Measurements from ENCODE around the gene B4GALNT2.
"Not testable (repeated sequence)": the region's sequence is repeated elsewhere in the genome, so short reads cannot be mapped to it uniquely, and the experiment has no call there.

Gene B4GALNT2, protein sequence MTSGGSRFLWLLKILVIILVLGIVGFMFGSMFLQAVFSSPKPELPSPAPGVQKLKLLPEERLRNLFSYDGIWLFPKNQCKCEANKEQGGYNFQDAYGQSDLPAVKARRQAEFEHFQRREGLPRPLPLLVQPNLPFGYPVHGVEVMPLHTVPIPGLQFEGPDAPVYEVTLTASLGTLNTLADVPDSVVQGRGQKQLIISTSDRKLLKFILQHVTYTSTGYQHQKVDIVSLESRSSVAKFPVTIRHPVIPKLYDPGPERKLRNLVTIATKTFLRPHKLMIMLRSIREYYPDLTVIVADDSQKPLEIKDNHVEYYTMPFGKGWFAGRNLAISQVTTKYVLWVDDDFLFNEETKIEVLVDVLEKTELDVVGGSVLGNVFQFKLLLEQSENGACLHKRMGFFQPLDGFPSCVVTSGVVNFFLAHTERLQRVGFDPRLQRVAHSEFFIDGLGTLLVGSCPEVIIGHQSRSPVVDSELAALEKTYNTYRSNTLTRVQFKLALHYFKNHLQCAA

DNA sequence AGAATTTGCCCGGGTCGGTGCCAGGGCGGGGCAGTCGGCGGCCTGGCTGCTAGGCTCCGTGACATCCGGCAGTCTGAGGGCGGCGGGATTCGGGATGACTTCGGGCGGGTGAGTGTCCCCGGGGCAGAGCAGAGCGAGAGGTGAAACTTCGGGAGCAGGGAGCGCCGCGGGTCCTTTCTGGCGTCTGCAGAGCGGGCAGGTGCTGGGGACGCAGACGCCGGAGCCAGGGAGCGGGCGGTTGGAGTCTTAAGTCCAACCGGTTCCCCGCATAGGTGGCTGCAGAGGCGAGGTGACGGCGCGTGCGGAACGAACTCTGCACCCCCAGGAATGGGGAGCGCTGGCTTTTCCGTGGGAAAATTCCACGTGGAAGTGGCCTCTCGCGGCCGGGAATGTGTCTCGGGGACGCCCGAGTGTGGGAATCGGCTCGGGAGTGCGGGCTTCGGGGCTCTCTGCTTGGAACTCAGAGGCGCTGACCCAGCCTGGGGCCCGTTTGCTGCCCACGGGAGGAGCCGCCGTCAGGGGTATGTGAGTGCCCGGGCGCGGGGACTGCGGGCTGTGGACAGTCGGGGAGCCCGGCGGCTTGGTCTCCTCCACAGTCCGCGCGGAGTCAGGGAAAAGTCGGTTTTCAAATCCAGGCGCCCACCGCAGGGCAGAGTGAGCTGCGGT, at the start of gene B4GALNT2:
Gene B4GALNT2, plus strand, starts transcription at position 71 of the 666 bp plus-strand sequence. Its CDS starts 24 bp downstream, at position 95.
- DNase-seq, result no peak

DNA sequence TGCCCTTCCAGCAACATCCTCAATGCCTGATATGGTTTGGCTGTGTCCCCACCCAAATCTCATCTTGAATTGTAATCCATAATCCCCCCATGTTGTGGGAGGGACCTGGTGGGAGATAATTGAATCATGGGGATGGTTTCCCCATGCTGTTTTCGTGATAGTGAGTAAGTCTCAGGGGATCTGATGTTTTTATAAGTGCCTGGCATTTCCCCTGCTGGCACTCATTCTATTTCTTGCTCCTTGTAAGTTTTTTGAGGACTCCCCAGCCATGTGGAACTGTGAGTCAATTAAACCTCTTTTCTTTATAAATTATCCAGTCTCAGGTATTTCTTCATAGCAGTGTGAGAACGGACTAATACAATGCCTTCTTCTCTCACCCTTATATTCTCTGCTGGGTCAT, 47.5 kb upstream of the B4GALNT2 start:
- not testable (repeated sequence) for DNase-seq

DNA sequence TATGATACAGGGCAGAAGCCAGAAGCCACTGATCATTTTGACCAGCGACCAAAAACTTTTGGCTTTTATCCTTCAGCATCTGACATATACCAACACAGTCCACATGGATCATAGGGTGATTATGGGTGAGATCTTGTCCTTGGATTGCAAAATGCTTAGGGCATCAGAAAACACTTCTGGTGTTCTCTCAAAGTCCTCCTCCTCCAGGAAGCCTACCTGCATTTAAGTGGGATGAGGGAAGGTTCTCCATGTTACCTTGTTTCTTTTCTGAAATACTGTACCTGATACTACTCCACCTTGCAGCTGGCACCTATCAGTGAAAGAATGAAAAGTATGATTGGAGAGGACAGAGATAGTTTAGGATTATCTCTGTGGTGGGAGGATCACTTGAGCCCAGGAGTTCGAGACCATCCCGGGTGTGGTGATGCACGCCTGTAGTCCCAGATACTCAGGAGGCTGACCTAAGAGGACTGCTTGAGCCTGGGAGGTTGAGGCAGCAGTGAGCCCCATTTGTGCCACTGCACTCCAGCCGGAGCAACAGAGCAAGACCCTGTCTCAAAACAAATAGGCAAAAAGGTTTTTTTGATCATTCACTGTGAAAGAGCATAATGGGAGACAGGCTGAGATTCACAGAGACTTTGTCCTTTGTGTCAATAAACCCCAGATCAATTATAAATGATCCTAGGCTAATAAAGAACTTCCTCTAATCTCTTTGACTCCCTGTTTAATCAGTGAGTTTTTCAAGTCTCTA, 46.8 kb upstream of the B4GALNT2 start:
- DNase-seq, result no peak

DNA sequence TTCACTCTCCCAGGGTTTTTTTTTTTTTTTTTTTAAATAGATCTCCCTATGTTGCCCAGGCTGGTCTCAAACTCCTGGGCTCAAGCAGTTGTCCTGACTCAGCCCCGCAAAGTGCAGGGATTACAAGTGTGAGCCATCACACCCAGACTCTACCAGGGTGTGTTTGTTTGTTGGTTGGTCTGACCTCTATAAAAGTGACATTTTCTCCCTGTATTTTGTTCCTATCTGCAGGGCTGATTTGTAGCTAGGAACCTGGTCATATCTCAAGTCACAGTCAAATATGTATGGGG, 46.3 kb upstream of the B4GALNT2 start:
- no peak for DNase-seq

DNA sequence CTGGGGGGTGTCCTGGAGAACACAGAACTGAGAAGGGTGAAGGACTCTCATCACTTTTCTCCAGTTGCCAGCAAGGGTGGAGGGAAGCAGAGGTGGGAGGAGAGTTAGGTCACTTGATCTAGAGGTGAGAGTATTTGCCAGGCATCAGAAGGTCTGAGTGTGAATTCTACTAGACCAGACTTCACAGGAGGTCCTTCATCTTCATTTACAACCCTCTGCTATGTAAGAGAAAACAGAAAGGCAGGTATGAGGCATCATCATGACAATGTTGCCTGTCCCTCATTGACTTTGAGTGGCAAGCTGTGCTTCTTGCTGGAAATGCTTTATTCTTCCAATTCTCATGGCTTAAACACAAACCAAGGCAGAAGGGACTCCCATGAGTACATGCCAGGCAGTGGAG, 45.9 kb upstream of the B4GALNT2 start:
- DNase-seq, result no peak

DNA sequence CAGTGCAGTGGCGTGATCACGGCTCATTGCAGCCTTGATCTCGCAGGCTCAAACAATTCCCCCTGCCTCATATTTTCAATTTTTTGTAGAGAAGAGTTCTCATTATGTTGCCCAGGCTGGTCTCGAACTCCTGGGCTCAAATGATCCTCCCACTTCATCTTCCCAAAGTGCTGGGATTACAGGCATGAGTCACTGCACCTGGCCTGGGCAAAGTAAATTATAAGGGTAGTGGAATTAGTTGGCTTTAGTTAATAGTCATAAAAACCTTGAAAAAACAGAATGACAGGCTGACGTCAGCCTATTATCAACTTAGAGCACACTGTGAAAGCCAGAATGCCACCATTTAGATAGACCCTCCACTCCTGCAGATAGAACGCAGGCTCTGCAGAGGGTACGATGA, 43.5 kb upstream of the B4GALNT2 start:
- no peak for DNase-seq

DNA sequence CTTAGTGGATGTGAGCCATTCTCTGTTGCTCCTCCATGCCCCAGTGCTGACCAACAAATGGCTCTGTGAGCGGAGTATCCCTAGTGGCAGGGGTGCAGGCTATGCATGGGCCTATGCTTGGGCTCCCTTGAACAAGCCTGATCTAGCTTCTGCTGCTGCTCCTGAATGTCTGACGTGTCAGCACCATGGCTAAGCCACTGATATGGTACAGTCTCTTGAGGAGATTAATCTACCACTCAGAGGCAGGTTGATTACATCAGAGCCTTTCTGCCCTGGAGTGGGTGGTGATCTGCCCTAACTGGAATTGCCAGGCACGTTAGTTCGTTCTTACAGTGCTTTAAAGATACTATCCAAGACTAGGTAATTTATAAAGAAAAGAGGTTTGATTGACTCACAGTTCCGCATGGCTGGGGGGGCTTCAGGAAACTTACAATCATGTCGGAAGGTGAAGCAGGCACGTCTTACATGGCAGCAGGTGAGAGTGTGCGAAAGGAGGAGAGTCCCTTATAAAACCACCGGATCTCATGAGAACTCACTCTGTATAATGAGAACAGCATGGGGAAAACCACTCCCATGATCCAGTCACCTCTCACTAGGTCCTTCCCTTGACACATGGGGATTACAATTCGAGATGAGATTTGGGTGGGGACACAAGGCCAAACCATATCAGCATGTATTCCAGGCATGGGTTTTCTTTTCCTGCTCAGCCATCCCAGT, 41.5 kb upstream of the B4GALNT2 start:
- no peak for DNase-seq

DNA sequence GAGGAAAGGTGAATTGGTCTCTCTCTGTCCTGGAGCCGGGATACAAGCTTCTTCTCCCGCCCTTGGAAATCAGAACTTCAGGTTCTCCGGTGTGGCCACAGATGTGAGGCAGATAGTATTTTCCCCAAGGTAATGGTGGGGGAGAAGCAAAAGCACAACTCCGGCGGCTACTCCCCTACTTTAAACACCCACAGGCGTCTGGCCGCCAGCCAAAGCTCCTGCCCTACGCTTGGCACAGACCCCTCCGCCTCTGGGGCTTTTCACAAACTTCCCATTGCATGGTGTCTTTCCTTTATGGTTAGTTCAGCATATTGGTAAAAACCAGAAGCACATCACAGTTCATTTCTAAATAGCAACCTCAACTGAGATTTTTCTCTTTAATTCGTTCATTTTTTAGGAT, 39.4 kb upstream of the B4GALNT2 start:
- no peak for DNase-seq

DNA sequence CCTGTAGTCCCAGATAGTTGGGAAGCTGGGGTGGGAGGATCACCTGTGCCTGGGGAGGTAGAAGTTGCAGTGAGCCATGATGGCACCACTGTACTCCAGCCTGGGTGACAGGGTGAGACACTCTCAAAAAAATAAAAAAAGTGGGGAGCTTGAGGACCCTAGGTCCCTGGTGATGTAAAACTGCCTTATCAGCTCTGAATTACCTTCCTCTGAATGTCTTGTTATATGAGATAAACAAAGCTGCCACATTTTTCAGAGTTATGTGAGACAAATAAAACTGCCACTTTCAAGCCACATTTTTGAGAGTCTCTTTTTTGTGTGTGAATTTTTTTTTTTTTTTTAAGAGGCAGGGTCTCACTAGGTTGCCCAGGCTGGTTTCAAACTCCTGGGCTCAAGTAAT, 32.0 kb upstream of the B4GALNT2 start:
- DNase-seq, result no peak

DNA sequence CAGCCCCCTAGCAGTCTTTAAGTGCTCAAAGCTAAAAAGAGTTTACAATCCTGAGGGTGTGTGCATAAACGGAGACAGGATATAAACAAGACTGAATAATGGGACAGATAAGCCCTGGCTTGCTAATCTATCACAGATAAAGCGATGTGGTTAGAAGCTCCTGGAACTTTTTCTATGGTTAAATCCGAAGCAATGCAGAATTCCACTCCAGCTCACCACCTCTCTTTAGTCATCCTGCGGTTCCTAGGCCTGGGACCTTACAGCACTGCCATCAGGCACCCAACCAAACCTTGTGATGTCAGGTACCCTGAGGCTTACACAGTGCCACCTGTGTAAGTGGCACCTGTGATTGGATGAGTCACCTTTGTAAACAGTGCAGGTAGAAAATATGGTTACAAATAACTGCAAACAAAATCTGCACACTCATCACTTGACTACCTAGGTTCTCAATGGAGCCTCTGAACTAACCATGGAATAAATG, 31.5 kb upstream of the B4GALNT2 start:
- DNase-seq, result no peak

DNA sequence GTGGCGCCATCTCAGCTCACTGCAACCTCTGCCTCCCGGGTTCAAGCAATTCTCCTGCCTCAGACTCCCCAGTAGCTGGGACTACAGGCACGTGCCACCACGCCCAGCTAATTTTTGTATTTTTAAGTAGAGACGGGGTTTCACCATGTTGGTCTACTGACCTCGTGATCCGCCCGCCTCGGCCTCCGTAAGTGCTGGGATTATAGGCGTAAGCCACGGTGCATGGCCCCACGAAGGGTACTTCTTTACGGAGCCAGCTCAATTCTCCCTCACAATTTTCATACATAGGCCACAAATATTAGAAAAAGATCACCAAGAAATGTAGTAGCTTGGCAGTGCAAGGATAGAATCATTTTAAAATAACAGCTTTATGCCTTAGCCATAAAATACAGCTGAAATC, 29.2 kb upstream of the B4GALNT2 start:
- DNase-seq, result not testable (repeated sequence)

DNA sequence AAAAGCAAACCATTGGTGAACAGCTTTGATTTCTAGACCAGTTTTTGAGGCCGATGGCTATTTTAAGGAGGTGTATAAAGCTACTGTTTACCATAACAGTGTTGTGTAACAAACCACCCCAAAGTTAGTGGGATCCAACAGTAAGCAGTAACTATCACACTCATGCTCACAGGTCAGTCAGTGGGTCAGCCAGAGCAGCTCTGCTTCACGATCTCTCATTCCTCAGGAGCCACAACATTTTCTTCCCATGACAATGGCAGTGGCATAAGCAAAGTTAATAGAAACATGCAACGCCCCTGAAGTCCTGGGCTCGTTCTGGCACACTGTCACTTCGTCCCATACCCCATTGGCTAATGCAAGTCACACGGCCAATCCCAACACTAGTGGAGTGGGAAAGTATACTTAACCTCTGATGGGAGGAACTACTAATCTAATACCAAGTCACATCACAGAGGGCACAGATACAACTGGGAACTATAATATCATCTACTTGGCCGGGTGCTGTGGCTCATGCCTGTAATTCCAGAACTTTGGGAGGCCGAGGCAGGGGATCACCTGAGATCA, 28.0 kb upstream of the B4GALNT2 start:
- DNase-seq, result no peak

DNA sequence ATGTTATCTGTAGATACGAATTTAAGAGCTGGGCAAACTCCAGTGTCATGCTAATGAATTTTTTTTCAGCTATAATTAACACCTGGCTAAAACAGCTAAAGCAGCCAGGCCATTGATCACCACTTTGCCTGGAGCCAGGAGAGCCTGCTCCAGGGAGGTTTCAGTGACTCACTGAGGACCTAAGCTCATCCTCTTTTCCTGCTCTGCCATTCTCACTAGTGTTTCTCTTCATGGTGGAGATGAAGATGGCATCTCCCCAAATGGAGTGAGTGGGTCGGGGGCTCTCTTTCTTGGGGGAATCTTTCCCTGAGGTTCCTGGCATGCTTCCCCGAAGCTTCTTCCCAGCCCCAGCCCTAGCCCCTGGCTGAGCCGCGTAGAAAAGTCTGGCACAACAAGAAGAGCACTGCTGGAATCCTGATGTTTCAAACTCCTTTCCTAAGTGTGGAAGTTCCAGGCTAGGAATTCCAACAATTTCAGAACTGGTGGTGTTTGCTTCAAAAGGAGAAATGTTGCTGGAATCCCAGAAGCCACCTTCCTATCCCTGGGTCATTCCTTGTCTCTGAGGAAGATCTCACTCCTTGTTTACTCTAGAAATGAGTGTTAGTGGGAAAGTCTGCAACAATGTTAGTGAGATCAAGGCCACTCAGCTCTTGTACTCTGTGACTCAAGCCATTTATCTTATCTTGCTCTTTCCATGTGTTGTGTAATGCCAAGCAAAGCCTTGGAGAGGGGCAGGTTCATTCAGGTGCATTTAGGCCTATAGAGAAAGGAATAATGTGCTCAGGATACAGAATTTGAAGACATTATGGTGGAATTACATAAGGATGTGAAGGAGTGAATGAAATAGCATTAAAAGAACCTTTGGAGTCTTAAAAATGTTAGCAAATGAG, 26.0 kb upstream of the B4GALNT2 start:
- DNase-seq, result no peak

DNA sequence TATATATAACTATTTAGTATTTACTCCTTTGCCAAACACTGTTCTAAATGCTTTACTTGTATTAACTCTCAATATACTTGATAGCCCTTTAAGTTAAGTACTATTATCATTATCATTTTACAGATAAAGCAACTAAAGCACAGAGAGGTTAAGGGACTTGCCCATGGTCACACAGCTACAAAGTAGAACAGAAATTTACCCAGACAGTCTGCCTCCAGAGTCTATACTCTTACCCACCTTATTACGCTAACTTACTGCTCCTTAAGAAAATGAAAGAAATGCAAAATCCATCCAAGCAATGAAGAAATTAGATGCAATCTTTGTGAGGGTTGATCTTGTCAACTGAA, 25.4 kb upstream of the B4GALNT2 start:
- no peak for DNase-seq

DNA sequence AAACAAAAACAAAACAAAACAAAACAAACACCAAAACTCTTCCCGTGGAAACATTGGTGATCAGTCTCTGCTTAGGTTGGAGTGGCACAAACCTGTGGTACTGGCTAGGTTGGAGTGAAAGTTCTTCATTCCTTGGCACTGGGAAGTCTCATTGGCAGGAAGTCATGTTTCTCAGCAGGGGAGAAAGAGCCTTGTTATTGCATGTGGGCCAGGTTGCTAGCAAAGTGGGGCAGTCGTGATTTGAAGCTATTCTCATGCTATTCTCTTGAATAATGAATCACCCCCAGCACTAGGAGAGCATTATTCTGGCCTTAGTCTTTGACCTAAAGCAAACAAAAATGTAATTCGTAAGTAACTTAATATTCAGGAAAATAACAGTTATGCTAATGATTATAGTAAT, 24.3 kb upstream of the B4GALNT2 start:
- DNase-seq, result peak in 19 of 58 donors; percentile 1 to 66 (median 14)

DNA sequence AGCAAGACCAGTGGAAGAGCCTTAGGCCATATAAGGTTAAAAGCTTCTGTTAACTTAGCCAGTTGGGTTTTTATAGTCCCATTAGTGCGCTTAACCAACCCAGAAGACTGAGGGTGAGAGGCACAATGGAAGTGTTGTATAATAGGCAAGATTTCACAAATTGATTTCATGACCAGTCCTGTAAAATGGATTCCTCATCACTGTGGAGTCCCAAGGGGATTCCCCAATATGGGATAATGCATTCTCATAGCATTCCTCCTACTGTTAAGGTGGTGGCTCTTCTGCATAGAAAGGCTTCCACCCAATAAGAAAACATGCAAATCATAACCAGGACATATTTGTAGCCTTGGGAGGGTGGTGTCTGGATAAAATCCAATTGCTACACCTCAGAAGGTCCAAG, 22.1 kb upstream of the B4GALNT2 start:
- DNase-seq, result no peak

DNA sequence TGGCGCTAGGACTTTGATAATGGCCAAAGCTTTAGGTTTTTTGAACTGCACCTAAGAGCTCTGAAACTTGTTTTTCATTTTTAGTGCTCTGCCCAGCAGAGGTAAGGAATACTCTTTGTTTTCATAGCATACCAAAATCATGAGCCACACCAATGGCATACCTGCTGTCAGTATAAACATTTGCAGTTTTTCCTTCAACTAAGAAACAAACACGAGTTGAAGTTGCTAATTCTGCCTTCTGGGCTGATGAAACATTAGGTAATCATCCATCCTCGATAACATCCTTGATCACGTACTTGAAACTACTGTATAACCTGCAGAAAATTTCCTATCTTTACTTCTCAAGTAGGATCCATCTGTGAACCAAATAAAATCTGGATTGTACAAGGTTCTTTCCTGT, 20.6 kb upstream of the B4GALNT2 start:
- no peak for DNase-seq

DNA sequence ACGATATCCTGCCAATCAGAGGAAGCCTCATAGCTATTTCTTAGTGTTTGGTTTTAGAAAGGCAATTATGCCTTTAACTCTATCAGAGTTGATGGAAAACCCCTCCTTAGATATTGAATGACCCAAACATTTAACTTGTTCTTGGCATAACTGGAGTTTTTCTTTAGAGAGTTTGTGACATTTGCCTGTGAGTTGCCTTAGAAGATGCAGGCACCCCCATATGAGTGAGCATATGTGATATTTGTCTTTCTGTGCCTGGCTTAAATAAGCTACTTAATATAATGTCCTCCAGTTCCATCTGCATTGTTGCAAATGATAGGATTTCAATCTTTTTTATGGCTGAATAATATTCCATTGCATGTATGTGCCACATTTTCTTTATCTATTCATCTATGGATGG, 19.6 kb upstream of the B4GALNT2 start:
- DNase-seq, result no peak

DNA sequence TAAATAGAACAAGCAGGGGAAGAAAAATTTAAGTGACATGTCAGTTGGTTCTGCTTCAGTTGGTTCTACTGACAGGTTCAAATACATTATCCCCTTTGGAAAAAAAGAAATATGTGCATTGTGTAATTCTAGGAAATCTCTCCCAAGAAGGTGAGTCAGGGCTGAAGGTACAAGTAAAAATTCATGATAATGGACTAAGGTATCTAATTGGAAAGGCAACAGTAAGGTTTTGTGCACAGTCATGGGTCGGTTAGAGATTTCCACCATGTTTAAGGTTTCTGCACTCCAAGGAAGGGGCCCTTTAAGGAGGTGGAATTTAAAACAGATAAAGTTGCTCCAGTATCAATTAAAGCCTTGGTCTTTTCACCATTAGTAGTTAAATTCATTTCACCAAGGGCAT, 17.9 kb upstream of the B4GALNT2 start:
- no peak for DNase-seq

DNA sequence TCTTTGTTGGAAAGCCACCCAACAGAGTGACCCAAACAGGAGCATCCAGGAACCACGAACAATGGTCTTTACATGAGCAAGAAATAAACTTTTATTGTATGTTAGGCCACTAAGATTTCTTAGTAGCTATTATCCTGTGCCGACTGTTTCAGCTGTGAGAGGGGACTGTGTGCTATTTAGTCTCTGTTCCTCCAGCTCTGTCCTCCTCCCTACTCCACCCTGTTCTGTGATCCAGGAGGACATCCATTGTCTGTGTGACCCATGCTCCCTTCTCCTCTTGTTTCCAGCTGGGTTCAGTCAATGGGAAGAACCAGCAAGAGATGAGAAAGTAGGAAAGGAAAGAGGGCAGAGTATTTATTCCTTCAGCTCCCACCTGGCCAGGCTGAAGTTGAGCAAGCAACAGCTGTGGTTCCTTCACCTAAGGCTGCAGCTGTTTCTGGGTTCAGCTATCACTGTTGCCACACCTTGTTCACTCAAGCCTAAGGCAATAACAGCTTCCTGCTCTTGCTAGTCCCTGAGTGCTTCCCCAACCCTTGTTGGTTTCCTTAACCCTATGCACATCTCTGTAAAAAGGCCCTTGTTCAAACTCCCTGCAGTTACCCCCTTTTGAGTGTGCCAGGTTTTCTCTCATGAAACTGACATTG, 14.9 kb upstream of the B4GALNT2 start:
- DNase-seq, result no peak

Data from anterior cingulate cortex (tissue), 58 donors.